Measurements from ENCODE around the gene RPL32. TPM values are rescaled to one million over a fixed set of nuclear protein-coding genes. Genes with fewer than 3 reads are reported as not detected.
"Not testable (repeated sequence)": the region's sequence is repeated elsewhere in the genome, so short reads cannot be mapped to it uniquely, and the experiment has no call there.

RPL32 gene
- total RNA-seq, 1 donor from 2014 or later, result 1,626 TPM

GRCh38 chr3:12884790-12885582 is 43.6 kb upstream of the RPL32 start:
- H3K27me3 Mint-ChIP-seq, result peaks cover 30% of the 10 kb centered on the region
- no peak for DNase-seq (ENCODE audit: low spot score, unreplicated experiment)
- H3K4me1 Mint-ChIP-seq (ENCODE audit: low read depth), result peaks cover 3% of the 10 kb centered on the region
- no peaks in the 10 kb centered on the region for H3K36me3 Mint-ChIP-seq (ENCODE audit: insufficient read depth)
- TF ChIP-seq, protein P1, sequence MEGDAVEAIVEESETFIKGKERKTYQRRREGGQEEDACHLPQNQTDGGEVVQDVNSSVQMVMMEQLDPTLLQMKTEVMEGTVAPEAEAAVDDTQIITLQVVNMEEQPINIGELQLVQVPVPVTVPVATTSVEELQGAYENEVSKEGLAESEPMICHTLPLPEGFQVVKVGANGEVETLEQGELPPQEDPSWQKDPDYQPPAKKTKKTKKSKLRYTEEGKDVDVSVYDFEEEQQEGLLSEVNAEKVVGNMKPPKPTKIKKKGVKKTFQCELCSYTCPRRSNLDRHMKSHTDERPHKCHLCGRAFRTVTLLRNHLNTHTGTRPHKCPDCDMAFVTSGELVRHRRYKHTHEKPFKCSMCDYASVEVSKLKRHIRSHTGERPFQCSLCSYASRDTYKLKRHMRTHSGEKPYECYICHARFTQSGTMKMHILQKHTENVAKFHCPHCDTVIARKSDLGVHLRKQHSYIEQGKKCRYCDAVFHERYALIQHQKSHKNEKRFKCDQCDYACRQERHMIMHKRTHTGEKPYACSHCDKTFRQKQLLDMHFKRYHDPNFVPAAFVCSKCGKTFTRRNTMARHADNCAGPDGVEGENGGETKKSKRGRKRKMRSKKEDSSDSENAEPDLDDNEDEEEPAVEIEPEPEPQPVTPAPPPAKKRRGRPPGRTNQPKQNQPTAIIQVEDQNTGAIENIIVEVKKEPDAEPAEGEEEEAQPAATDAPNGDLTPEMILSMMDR (IDR thresholded peaks at IDR 0.05; ENCODE audit: unreplicated experiment), result no peak
- no peaks in the 10 kb centered on the region for H3K9me3 Mint-ChIP-seq (ENCODE audit: low read depth)
- no peak overlapping the region for H3K27ac Mint-ChIP-seq
- H3K4me3 Mint-ChIP-seq (ENCODE audit: low read depth), result no peak overlapping the region

DNA sequence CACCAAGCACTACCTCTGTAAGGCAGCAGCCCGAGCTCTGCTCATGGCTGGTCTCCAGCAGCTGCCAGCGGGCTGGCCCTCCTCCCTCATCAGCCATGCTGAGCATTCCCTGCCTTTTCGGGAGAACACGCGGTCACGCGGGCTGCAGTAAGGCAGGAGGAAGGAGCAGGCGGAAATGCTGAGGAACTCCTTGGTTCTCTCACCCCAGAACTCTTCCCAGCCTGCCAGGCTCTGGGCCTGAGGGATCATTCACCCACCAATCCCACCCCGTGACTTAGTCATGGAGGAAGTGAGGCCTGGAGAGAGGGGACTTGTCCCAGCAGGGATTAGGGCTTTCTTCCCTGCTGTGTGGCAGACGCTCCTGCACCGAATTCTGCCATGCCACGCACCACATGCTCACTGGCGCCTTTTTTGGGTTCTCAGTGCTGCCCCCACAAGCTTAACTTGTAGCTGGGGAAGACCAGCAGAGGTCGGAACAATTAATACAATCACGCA is 42.9 kb upstream of the RPL32 start:
- no peaks in the 10 kb centered on the region for H3K36me3 Mint-ChIP-seq (ENCODE audit: insufficient read depth)
- no peak overlapping the region for H3K27ac Mint-ChIP-seq
- TF ChIP-seq, protein P1 (IDR thresholded peaks at IDR 0.05; ENCODE audit: unreplicated experiment), result no peak
- H3K4me3 Mint-ChIP-seq (ENCODE audit: low read depth), result no peak overlapping the region
- H3K4me1 Mint-ChIP-seq (ENCODE audit: low read depth), result peaks cover 6% of the 10 kb centered on the region
- DNase-seq (ENCODE audit: low spot score, unreplicated experiment), result no peak
- H3K9me3 Mint-ChIP-seq (ENCODE audit: low read depth), result no peaks in the 10 kb centered on the region
- peaks cover 26% of the 10 kb centered on the region for H3K27me3 Mint-ChIP-seq

- H3K36me3 Mint-ChIP-seq (ENCODE audit: insufficient read depth), result no peaks in the 10 kb centered on the region
- H3K4me1 Mint-ChIP-seq (ENCODE audit: low read depth), result peaks cover 23% of the 10 kb centered on the region
- H3K4me3 Mint-ChIP-seq (ENCODE audit: low read depth), result no peak overlapping the region
- H3K27ac Mint-ChIP-seq, result no peak overlapping the region
- TF ChIP-seq, protein P1 (IDR thresholded peaks at IDR 0.05; ENCODE audit: unreplicated experiment), result no peak
- DNase-seq (ENCODE audit: low spot score, unreplicated experiment), result no peak
- H3K9me3 Mint-ChIP-seq (ENCODE audit: low read depth), result no peaks in the 10 kb centered on the region
- peaks cover 22% of the 10 kb centered on the region for H3K27me3 Mint-ChIP-seq
Observed at GRCh38 chr3:12882336-12883310, 41.3 kb upstream of the RPL32 start.

DNA sequence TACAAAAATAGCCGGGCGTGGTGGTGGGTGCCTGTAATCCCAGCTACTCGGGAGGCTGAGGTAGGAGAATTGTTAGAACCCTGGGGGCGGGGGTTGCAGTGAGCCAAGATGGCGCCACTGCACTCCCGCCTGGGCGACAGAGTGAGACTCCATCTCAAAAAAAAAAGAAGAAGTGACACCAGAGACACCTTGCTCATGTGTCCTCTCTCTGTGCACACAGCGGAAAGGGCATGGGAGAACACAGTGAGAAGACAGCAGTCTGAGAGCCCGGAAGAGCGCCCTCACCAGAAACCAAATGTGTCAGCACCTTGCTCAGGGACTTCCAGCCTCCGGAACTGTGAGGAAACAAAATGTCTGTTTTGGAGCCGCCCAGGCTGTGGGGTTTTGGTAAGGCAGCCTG is 40.5 kb upstream of the RPL32 start:
- not testable (repeated sequence) for H3K4me3 Mint-ChIP-seq (ENCODE audit: low read depth); H3K36me3 Mint-ChIP-seq (ENCODE audit: insufficient read depth); H3K27ac Mint-ChIP-seq; DNase-seq (ENCODE audit: low spot score, unreplicated experiment); H3K9me3 Mint-ChIP-seq (ENCODE audit: low read depth)
- peaks cover 15% of the 10 kb centered on the region for H3K27me3 Mint-ChIP-seq
- H3K4me1 Mint-ChIP-seq (ENCODE audit: low read depth), result peaks cover 23% of the 10 kb centered on the region

- H3K9me3 Mint-ChIP-seq (ENCODE audit: low read depth), result no peaks in the 10 kb centered on the region
- H3K27ac Mint-ChIP-seq, result no peak overlapping the region
- H3K27me3 Mint-ChIP-seq, result peaks cover 3% of the 10 kb centered on the region
- H3K4me1 Mint-ChIP-seq (ENCODE audit: low read depth), result peaks cover 29% of the 10 kb centered on the region
- TF ChIP-seq, protein P1 (IDR thresholded peaks at IDR 0.05; ENCODE audit: unreplicated experiment), result no peak
- no peaks in the 10 kb centered on the region for H3K36me3 Mint-ChIP-seq (ENCODE audit: insufficient read depth)
- H3K4me3 Mint-ChIP-seq (ENCODE audit: low read depth), result peak overlapping the region; percentile 59
- DNase-seq (ENCODE audit: low spot score, unreplicated experiment), result no peak
Observed at GRCh38 chr3:12879191-12879815, 37.9 kb upstream of the RPL32 start.

- H3K27ac Mint-ChIP-seq, result peak overlapping the region; percentile 57
- H3K36me3 Mint-ChIP-seq (ENCODE audit: insufficient read depth); H3K27me3 Mint-ChIP-seq; H3K9me3 Mint-ChIP-seq (ENCODE audit: low read depth); DNase-seq (ENCODE audit: low spot score, unreplicated experiment): not testable (repeated sequence)
- H3K4me3 Mint-ChIP-seq (ENCODE audit: low read depth), result peak overlapping the region; percentile 59
- H3K4me1 Mint-ChIP-seq (ENCODE audit: low read depth), result peaks cover 29% of the 10 kb centered on the region
Observed at GRCh38 chr3:12878758-12879157, 37.4 kb upstream of the RPL32 start.

All from progenitor cell of endocrine pancreas (in vitro differentiated cells).